Vagina (tissue), 2 donors: ENCODE data around the gene EIF3F.

Experiments
- CTCF ChIP-seq, 3 experiments: fragments of 450-650 bp in 2 of 3; fragments of 200-600 bp in 1 of 3; sonication (generic) in 1 of 3; IDR thresholded peaks; one replicate each; pipeline ENCODE4 v1.5.1; 2017 to 2019; ENCODE audit warnings: antibody characterized with exemption in 3 of 3, mild to moderate bottlenecking in 2 of 3, moderate library complexity in 2 of 3
- POLR2AphosphoS5 ChIP-seq, 2 donors: sonication (generic); formaldehyde crosslinking; IDR thresholded peaks; one replicate each; pipeline ENCODE4 v1.9.0; 2017; ENCODE audit warnings: antibody characterized with exemption in 2 of 2, mild to moderate bottlenecking in 2 of 2, low read depth in 1 of 2; ENCODE audit not compliant: insufficient read depth in 1 of 2

- TF ChIP-seq CTCF (IDR thresholded peaks at IDR 0.05): no peak
- no peak for TF ChIP-seq POLR2AphosphoS5 (IDR thresholded peaks at IDR 0.05; ENCODE audit: insufficient read depth in 1 of 2, low read depth in 1 of 2)
Measured at GRCh38 chr11:8031248-8032115, 44.3 kb downstream of the EIF3F start.
